CD4-positive, alpha-beta T cell treated with Interleukin-4 for 1 hour (primary cell): Measurements from ENCODE around the gene PIKFYVE.
"Not testable (repeated sequence)": the region's sequence is repeated elsewhere in the genome, so short reads cannot be mapped to it uniquely, and the experiment has no call there.

Experiments used
- DNase-seq, 2 donors: peaks; one replicate each; pipeline ENCODE4 v3.0.0-alpha.2; 2020 to 2022

Gene PIKFYVE

GRCh38 chr2:208254871-208255556 lies 11.0 kb upstream of the PIKFYVE start, which contains the start of gene IDH1:
Gene IDH1 (minus strand): TSS chr2:208255071. CDS start chr2:208251551, 3,520 bp downstream.
- DNase-seq: peak; percentile 87 to 92

- DNase-seq: no peak
Measured at GRCh38 chr2:208255557-208256106, 10.4 kb upstream of the PIKFYVE start.

- no peak for DNase-seq
Measured at GRCh38 chr2:208256192-208256782, 9.8 kb upstream of the PIKFYVE start.

GRCh38 chr2:208256849-208257813 lies 8.9 kb upstream of the PIKFYVE start:
- not testable (repeated sequence) for DNase-seq

- peak; percentile 51 to 61 for DNase-seq
Measured at GRCh38 chr2:208265371-208265800, 669 bp upstream of the PIKFYVE start.

GRCh38 chr2:208266553-208266893 lies 468 bp downstream of the PIKFYVE start:
- DNase-seq: no peak

GRCh38 chr2:208266936-208267335 lies 881 bp downstream of the PIKFYVE start:
- DNase-seq: no peak

- DNase-seq: not testable (repeated sequence)
Measured at GRCh38 chr2:208267526-208267925, 1.5 kb downstream of the PIKFYVE start.

GRCh38 chr2:208268156-208268952 lies 2.3 kb downstream of the PIKFYVE start:
- DNase-seq: no peak

- no peak for DNase-seq
Measured at GRCh38 chr2:208269091-208269490, 3.0 kb downstream of the PIKFYVE start.

- DNase-seq: no peak
Measured at GRCh38 chr2:208274748-208275147, 8.7 kb downstream of the PIKFYVE start.

- no peak for DNase-seq
Measured at GRCh38 chr2:208278549-208278948, 12.5 kb downstream of the PIKFYVE start.

- DNase-seq: no peak
Measured at GRCh38 chr2:208279236-208279635, 13.2 kb downstream of the PIKFYVE start.

GRCh38 chr2:208280234-208280633 lies 14.2 kb downstream of the PIKFYVE start:
- no peak for DNase-seq

GRCh38 chr2:208280933-208281332 lies 14.9 kb downstream of the PIKFYVE start:
- DNase-seq: no peak

- no peak for DNase-seq
Measured at GRCh38 chr2:208285853-208286252, 19.8 kb downstream of the PIKFYVE start.

- DNase-seq: no peak
Measured at GRCh38 chr2:208294482-208295024, 28.5 kb downstream of the PIKFYVE start.

GRCh38 chr2:208295834-208296233 lies 29.8 kb downstream of the PIKFYVE start:
- no peak for DNase-seq

- DNase-seq: no peak
Measured at GRCh38 chr2:208296610-208297009, 30.6 kb downstream of the PIKFYVE start.

GRCh38 chr2:208297961-208298360 lies 31.9 kb downstream of the PIKFYVE start:
- no peak for DNase-seq

GRCh38 chr2:208300847-208301618 lies 35.0 kb downstream of the PIKFYVE start:
- DNase-seq: no peak
